A172 (cell line): ENCODE measurements around the gene SEMA4B. TPM values are rescaled to one million over a fixed set of nuclear protein-coding genes. Genes with fewer than 3 reads are reported as not detected.
"Not testable (repeated sequence)": the region's sequence is repeated elsewhere in the genome, so short reads cannot be mapped to it uniquely, and the experiment has no call there.

Experiments used
- DNase-seq: peaks from one replicate; pipeline ENCODE4 v3.0.0-alpha.2; 2015; ENCODE audit warnings: low spot score
- total RNA-seq: library from RNA; depleted of rRNA; stranded (reverse); fragments of >200 nt; shearing (Covaris generic); gene quantifications from 2 replicates; pipeline ENCODE4 v1.2.3, GENCODE V29; 2014

SEMA4B gene
- total RNA-seq, 1 experiment from 2014 or later: 17.1 TPM

- DNase-seq: no peak
Measured at GRCh38 chr15:90227816-90228772, 27.0 kb downstream of the SEMA4B start.

DNA sequence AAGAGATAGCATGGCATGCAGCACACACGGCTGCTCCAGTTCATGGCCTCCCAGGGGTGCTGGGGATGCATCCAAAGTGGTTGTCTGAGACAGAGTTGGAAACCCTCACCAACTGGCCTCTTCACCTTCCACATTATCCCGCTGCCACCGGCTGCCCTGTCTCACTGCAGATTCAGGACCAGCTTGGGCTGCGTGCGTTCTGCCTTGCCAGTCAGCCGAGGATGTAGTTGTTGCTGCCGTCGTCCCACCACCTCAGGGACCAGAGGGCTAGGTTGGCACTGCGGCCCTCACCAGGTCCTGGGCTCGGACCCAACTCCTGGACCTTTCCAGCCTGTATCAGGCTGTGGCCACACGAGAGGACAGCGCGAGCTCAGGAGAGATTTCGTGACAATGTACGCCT, 27.8 kb downstream of the SEMA4B start:
- DNase-seq: no peak

DNA sequence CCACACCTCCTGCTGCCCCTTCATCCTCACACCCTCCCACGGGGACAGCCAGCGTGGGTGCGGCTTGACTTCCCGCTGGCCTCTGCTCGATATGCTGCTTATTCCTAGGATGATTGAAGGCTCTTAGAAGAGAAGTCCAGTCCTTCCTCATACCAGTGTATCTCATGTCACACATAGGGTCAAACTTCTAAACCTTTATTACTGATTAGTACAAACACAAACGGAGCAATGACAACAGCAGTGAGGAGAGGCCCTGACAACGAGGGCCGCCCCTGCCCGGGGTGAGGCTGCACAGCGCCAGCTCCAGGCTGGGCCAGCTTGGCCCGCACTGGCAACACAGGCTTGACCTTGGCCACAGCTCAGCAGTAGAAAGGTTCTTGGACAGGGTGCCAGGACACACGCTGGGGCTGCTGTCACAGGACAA, 29.0 kb downstream of the SEMA4B start:
- DNase-seq: no peak

DNA sequence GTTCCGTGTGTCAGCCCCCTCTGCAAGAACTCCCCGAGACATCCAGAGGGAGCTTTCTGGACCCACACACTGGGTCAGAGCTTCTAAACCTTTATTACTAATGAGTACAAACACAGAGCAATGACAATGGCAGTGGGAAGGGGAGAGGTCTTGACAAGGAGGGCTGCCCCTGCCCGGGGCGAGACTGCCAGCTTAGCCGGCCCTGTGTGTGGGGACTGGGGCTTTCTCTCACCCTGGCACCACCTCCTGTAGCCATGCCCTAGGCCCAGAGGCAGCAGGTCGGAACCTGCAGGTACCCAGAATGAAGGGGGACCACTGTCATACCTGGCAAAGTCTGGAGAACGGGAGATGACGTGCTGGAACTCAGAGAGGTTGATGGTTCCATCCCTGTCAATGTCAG, 29.5 kb downstream of the SEMA4B start:
- DNase-seq: no peak

DNA sequence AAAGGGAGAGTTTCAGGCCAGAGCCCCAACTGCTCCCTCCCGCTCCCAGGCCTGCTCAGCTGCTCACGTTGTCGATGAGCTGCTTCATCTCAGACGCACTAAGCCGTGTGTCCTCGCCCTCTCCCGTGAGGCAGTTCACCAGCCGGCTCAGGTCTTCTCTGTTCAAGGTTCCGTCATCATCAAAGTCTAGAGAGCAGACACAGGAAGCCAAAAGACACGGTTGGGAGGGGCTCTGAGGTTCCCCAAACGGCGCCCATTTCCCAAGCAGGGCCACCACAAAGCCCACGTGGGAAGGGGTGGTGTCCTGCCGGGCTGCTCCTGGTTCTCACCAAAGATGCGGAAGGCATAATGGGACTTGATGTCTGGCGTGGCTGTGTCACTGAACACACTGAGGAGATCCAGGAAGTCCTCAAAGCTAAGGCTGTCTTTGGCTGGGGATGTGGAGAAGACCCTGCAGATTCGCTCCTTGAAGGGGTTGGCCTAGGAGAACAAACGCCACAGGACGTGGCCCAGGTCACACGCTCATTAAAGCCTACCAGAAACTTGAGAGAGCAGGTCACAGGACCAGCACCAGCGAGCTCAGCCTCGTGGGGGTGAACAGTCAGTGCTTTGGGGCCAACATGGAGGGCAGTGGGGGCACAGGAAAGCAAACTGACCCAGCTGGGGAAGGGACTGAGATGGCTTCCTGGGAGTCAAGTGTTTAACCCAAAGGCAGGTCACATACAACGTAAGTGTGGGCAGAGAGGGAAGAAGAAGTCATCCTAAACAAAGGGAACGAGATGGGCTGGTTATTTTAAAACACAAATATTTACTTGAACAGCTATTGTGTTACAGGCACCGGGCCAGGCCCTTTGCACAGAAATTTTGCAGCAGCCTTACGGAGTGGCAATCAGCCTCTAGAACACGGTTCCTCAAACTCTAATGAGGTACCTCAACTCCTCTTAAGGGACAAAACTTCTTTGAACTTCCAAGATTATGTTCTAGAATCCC, 30.2 kb downstream of the SEMA4B start:
- DNase-seq: no peak

DNA sequence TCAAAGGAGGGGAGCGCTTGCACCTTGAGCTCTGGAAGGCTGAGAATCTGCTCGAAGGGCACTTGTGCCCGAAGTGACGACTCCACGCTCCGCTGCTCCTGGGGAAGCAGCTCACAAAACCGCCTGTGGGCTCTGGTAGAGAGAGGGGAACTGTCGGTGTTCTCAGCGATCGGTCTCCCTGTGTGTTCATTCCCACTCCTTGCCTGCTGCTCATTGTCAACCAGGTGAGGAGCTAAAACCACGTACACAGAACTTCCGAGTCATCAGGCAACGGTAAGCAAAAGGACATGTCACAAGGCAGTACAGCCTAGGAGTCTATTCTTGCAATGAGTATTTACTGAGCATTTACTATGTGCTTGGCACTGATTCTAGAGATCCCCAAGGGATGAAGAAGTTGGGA, 31.1 kb downstream of the SEMA4B start:
- no peak for DNase-seq

DNA sequence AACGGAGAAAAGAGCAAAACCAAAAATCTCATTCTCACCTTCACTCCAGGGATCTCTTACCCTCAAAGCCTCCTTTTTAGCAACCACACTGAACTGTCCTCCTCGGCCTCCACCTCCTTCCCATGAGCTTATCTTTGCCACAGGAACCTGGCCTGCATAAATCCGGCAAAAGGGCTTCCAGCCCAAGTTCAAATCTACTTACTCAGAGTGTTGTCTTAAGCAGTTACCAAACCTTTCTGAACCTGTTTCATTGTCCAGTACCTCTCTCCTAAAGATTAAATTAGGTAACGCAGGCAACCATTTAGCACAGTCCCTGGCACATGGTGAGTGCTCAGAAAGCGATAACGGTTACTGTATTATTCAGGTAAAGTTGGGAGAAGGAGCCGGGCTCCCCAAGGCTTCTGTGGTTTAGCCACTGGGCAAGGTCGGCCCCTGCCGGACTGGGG, 31.8 kb downstream of the SEMA4B start:
- DNase-seq: no peak

DNA sequence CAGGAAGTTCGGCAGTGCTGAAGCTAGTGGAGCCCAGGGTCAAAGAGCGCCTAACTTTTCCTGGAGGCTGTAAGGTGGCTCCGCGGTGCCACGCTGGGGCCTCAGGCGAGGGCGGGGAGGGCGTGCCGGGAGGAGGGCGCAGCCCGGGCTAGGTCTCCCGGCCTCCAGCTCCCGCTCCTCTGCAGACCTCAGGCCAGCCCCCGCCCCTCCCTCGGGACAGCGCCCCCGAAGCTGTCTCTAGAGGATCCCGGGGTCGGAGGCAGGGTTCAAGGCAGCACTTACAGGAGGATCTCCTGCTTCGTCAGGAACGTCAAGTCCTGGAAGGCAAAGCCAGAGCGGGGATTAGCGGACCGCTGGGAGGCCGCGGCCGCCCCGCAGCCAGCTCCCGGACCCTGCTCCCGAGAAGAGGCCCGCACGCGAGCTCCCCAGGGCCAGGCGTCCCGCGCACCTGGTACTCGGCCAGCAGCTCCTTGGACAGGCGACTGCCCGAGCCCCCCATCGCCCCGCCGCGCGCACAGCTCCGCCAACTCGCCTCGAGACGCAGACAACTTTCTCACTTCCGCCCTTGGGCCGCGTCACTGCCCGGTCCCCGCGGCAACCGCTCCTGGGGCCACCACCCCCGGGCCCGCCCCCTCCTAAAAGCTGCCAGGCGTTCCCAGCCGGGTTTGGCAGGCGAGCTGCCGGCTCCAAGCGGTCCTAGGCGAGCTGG, 32.4 kb downstream of the SEMA4B start, which contains the start of gene CIB1:
CIB1 (minus strand) TSS at position 555 of the 709 bp plus-strand sequence; CDS start at position 499, 56 bp downstream.
- peak; percentile 90 for DNase-seq

DNA sequence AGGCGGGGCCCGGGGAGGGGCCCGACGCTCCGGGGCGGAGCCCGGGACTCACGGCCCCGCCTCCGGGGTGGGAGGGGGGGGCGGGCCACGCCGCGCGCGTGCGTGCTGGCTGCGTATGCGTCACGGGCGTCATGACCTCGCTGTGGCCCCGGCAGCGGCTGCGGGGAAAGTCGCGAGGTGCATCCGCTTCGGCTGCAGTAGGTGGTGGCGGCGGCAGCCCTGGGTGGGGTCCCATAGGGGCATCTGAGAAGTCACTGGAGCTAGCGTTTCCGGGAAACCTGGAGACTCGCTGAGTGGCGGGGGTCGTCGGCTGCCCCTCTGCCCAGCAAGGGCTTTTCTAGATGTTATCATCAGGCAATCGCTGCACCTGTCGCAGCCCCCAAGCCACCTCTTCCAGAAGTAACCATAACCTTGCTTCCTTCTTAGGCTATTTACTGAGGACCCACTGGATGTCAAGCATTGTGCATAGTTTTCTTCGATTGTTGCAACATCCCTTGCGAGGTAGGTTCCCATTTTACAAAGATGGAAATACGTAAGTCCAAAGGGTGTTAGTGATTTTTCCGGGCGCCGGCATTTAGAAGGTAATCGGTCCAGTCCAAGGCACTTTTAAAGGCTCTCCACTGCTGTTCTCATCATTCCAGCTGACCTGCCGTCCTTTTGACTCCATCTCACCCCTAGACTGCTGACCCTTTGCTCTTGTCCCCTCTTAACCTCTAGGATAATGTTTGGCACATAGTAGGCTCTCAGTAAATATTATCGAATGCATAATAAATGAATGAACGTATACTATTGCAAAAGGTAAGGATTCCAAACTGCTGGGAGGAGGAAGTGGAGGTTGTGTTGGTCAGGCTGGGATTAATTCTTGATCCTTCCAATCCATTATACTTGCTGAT, 33.2 kb downstream of the SEMA4B start, which contains the start of gene GDPGP1:
GDPGP1 (plus strand) TSS at position 114 of the 893 bp plus-strand sequence. CDS start 6,700 bp downstream, outside the sequence.
- DNase-seq: peak; percentile 17

DNA sequence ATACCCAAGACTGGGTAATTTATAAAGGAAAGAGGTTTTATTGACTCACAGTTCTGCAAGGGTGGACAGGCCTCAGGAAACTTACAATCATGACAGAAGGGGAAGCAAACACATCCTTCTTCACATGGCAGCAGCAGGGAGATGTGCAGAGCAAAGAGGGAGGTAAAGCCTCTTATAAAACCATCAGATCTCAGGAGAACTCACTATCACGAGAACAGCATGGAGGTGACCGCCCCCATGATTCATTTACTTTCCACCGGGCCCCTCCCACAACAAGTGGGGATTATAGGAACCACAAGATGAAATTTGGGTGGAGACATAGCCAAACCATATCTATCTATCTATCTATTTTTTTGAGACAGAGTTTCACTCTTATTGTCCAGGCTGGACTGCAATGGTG, 38.2 kb downstream of the SEMA4B start:
- DNase-seq: peak; percentile 54

- no peak for DNase-seq
Measured at GRCh38 chr15:90240856-90241255, 39.7 kb downstream of the SEMA4B start.

DNA sequence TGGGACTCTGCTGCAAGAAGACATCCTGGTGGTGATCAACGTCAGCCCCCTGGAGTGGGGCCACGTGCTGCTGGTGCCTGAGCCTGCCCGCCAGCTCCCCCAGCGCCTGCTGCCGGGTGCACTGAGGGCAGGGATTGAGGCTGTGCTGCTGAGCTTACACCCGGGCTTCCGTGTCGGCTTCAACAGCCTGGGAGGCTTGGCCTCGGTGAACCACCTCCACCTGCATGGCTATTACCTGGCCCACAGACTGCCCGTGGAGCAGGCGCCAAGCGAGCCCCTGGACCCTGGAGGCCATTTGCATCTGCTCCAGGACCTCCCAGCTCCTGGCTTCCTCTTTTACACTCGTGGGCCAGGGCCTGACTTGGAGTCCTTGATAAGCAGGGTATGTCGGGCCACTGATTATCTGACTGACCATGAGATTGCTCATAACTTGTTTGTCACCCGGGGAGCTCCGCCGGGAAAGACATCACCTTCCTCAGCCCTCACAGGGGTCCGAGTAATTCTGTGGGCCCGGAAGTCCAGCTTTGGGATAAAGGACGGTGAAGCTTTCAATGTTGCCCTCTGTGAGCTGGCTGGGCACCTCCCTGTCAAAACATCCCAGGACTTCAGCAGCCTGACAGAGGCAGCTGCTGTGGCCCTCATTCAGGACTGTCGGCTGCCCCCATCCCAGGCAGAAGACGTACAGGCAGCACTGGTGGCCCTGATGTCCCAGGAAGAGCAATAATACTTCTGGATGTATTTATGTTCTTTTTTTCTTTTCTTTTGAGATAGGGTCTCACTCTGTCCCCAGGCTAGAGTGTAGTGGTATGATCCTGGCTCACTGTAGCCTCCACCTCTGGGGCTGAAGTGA, 40.4 kb downstream of the SEMA4B start:
- DNase-seq: no peak

DNA sequence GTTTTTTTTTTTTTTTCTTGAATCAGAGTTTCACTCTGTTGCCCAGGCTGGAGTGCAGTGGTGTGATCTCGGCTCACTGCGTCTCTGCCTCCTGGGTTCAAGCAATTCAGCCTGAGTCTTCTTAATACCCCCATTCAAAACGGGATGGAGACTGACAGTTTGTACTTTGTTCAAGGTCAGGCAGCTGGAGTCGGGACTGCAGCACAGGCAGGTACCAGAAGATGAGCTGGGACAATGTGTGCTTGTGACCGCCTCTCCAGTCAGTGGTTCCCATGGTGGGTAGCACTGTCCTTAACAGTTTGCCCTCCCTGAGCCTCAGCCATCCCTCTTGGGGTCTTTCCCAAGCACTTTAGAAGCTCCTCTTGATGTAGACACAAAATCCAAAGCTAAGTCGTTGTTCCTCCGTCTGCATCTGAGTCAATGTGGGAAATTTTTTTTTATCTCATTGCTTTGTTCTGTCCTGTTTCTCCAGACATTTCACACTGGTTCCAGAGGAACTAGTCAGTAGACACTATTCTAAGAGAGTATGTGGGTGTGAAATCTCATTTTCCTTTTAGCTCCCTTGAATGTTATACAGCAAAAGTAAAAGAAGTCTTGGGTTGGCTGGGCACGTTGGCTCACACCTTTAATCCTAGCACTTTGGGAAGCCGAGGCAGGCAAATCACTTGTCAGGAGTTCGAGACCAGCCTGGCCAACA, 43.0 kb downstream of the SEMA4B start:
- DNase-seq: no peak

- no peak for DNase-seq
Measured at GRCh38 chr15:90248789-90249202, 47.7 kb downstream of the SEMA4B start.

DNA sequence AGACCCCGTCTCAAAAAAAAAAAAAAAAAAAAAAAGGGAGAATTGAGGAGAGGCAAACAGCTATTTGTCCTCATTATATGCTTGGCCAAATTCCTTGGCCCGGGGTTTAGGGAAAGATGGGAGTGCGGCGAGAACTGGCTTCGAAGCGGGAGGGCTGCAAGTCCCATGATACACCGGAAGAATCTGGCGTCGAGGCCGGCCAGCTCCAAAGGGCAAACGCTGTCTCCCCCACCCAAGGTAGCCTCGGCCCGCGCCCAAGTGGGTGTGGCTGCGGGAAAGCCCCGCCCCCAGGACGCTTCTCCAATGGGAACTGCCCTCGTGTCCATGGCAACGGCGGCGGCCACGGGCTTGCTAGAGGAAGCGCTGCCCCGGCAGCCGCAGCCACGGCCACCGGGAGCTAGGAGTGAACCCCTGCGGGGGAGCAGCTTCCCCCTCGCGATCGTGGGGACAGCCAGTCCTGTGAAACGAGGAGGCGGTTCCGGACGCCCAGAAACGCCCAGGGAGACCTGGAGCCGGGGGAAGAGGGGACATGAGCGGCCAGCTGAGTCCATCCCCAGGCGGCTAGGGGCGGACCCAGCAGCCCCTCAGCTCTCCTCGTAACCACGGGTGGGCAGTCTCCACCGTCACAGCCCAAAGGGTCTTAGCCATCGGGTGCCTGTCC, 48.2 kb downstream of the SEMA4B start, which contains the start of gene TTLL13:
TTLL13 (plus strand) TSS at position 354 of the 661 bp plus-strand sequence. CDS start 1,075 bp downstream, outside the sequence.
- DNase-seq: peak; percentile 72

DNA sequence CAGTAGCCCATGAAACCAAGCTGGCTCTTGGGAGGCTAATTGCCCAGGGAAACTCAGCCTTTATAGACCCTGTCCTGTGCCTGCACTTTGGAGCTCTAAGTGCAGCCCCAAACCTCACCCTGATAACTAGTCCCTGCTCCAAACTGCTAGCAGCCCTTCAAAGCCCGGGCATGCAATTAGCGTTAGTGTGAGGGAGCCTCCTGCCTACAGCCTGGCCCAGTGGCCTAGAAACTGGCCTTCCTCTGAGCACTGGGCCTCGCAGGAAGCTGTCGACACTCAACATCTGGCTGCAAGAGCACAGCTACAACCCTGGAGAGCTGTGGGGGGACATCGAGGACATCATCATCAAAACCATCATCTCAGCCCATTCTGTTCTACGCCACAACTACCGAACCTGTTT, 56.6 kb downstream of the SEMA4B start:
- no peak for DNase-seq

DNA sequence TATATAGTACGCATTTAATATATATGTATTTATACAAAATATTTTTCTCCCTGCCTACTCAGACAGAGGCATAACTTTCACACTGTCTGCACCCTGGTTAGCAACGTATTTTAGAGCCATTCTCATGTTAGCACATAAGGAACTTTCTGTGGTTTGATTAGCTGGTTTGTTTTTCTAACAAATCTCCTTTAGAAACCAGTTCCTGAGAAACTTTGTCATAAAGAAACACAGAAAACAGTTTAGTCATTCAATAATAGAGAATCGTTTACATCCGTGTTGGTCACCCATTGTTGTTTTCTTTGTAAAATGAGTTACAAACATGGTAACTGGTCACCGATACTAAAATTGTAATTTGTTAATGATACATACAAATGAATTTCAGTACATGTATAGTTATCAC, 58.4 kb downstream of the SEMA4B start:
- DNase-seq: no peak

GRCh38 chr15:90260731-90261130, 59.6 kb downstream of the SEMA4B start:
- DNase-seq: not testable (repeated sequence)
